Smooth muscle cell (in vitro differentiated cells): ENCODE data around the gene SMYD3. TPM values are rescaled to one million over a fixed set of nuclear protein-coding genes. Genes with fewer than 3 reads are reported as not detected.

Source experiments
- DNase-seq: peaks from one replicate; lab custom pipeline; 2025; ENCODE audit not compliant: unreplicated experiment; lab: John Stamatoyannopoulos, UW
- H2AFZ ChIP-seq: fragments of 200-600 bp; sonication (generic); 2 replicates; pipeline ENCODE4 v1.6.0; 2016; ENCODE audit warnings: antibody characterized with exemption, low read depth, mild to moderate bottlenecking
- H3F3A ChIP-seq: fragments of 200-600 bp; sonication (generic); 2 replicates; pipeline ENCODE4 v1.6.0; 2017; ENCODE audit warnings: antibody characterized with exemption, low read depth
- H3K27ac ChIP-seq: fragments of 200-600 bp; sonication (generic); 2 replicates; pipeline ENCODE4 v1.5.1; 2016; ENCODE audit warnings: low read depth, mild to moderate bottlenecking
- H3K27me3 ChIP-seq: fragments of 200-600 bp; sonication (generic); 2 replicates; pipeline ENCODE4 v1.6.1; 2016; ENCODE audit warnings: low read depth, mild to moderate bottlenecking
- H3K36me3 ChIP-seq: fragments of 200-600 bp; sonication (generic); 2 replicates; pipeline ENCODE4 v1.5.1; 2016; ENCODE audit warnings: low read depth
- H3K4me1 ChIP-seq: fragments of 200-600 bp; sonication (generic); 2 replicates; pipeline ENCODE4 v1.5.1; 2016; ENCODE audit warnings: low read depth
- H3K4me2 ChIP-seq: fragments of 200-600 bp; sonication (generic); 2 replicates; pipeline ENCODE4 v1.6.0; 2016; ENCODE audit warnings: mild to moderate bottlenecking
- H3K4me3 ChIP-seq: fragments of 200-600 bp; sonication (generic); 2 replicates; pipeline ENCODE4 v1.5.1; 2016; ENCODE audit warnings: mild to moderate bottlenecking
- H3K79me2 ChIP-seq: fragments of 200-600 bp; sonication (generic); 2 replicates; pipeline ENCODE4 v1.6.0; 2016; ENCODE audit warnings: low read depth, mild to moderate bottlenecking
- H3K9ac ChIP-seq: fragments of 200-600 bp; sonication (generic); 2 replicates; pipeline ENCODE4 v1.6.0; 2016; ENCODE audit warnings: low read depth
- H3K9me3 ChIP-seq: fragments of 200-600 bp; sonication (generic); replicated peaks from 2 replicates; pipeline ENCODE4 v1.5.1; 2016; ENCODE audit warnings: low read depth
- H4K20me1 ChIP-seq: fragments of 200-600 bp; sonication (generic); 2 replicates; pipeline ENCODE4 v1.6.0; 2016; ENCODE audit warnings: low read depth
- WGBS: methylation state at CpG from one replicate; pipeline ENCODE4 v1.1.7; 2016; ENCODE audit warnings: low lambda C conversion rate; 5-methylcytosine and 5-hydroxymethylcytosine counted together
- polyA plus RNA-seq: library from polyadenylated mRNA; unstranded; fragments of >200 nt; fragmentation: Nextera tagmentation; extraction: Ambion mirVana; gene quantifications from 2 replicates; pipeline ENCODE4 v1.2.1, GENCODE V29; 2016
- total RNA-seq: library from RNA; depleted of rRNA; stranded (reverse); fragments of >200 nt; gene quantifications from 2 replicates; pipeline ENCODE4 v1.2.3, GENCODE V29; 2014
- TF ChIP-seq, protein P1 (sequence below): fragments of 200-600 bp; sonication (generic); IDR thresholded peaks from 2 replicates; pipeline ENCODE4 v1.5.1; 2017; ENCODE audit warnings: borderline replicate concordance, mild to moderate bottlenecking, antibody characterized with exemption; ENCODE audit not compliant: insufficient read depth, poor library complexity, severe bottlenecking

Gene SMYD3
- total and polyA plus RNA-seq, 2 experiments from 2014 or later = 162 to 301 TPM

DNA sequence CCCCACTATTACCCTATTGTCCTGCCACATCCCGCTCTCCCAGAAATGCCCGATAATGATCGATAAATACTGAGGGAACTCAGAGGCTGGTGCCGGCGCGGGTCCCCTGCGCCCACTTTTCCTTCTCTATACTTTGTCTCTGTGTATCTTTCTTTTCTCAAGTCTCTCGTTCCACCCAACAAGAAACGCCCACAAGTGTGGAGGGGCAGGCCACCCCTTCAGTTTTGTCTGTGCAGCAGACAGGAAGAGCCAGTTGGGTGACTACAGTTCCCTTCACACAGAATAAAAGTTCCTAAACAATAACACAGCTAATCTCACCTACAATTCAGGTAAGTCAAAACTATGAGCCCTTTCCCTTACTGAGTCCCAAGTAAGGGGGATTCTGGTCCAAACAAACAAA, 423.7 kb downstream of the SMYD3 start:
- Histone ChIP-seq H3F3A (no peaks in the 10 kb centered on the region), H3K36me3 (no peaks in the 10 kb centered on the region), H3K4me3 (no peak overlapping the region), H3K9me3 (no peaks in the 10 kb centered on the region), H3K4me2 (no peak overlapping the region), H4K20me1 (no peaks in the 10 kb centered on the region), H3K27me3 (no peaks in the 10 kb centered on the region), H3K9ac (no peak overlapping the region), H3K27ac (no peak overlapping the region), H3K79me2 (no peaks in the 10 kb centered on the region), H3K4me1 (no peaks in the 10 kb centered on the region), H2AFZ (no peak overlapping the region)
- TF ChIP-seq, protein P1, sequence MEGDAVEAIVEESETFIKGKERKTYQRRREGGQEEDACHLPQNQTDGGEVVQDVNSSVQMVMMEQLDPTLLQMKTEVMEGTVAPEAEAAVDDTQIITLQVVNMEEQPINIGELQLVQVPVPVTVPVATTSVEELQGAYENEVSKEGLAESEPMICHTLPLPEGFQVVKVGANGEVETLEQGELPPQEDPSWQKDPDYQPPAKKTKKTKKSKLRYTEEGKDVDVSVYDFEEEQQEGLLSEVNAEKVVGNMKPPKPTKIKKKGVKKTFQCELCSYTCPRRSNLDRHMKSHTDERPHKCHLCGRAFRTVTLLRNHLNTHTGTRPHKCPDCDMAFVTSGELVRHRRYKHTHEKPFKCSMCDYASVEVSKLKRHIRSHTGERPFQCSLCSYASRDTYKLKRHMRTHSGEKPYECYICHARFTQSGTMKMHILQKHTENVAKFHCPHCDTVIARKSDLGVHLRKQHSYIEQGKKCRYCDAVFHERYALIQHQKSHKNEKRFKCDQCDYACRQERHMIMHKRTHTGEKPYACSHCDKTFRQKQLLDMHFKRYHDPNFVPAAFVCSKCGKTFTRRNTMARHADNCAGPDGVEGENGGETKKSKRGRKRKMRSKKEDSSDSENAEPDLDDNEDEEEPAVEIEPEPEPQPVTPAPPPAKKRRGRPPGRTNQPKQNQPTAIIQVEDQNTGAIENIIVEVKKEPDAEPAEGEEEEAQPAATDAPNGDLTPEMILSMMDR = no peak
- WGBS = 63% methylated on average over 9 of the region's 9 CpGs
- no peak for DNase-seq

DNA sequence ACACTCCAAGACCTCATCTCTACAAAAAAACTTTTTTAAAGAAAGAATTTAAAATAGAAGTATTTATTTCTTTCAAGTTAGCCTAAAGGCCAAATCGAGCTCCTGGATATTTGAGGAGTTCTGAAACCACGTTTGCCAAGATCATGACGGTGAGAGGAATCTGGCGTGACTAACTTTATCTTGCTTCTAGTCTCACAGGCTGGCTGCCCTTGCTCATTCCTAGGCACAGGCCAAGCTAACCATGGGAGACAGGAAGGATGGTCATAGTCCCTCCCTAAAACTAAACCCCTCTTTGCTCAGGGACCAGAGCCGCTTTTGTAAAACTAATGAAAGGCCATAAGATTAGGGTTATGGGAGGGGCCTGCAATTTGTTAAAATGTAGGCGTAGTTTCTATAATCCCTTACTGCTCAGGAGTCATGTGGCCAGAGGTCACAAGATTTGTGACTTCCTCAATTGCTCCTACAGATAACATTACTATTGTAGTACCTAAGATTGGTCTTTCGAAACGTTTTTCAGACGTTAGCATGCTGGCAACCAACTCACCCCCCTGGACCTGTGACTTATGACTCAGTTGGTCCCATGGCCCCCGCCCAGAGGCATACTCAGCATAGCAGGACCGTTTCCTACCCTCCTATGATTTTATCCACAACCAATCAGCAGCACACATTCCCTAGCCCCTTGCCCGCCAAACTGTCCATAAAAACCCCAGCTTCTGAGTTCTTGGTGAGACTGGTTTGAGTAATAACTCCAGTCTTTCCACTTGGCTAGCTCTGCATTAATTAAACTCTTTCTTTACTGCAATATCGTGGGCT, 425.0 kb downstream of the SMYD3 start:
- H3K79me2 ChIP-seq = no peaks in the 10 kb centered on the region
- H3K4me3 ChIP-seq = no peak overlapping the region
- no peak overlapping the region for H3K9ac ChIP-seq
- no peaks in the 10 kb centered on the region for H4K20me1 ChIP-seq
- H3K27me3 ChIP-seq = no peaks in the 10 kb centered on the region
- no peaks in the 10 kb centered on the region for H3K4me1 ChIP-seq
- H3F3A ChIP-seq = no peaks in the 10 kb centered on the region
- no peaks in the 10 kb centered on the region for H3K36me3 ChIP-seq
- H3K27ac ChIP-seq = no peak overlapping the region
- H3K4me2 ChIP-seq = no peak overlapping the region
- no peak for DNase-seq
- H2AFZ ChIP-seq = no peak overlapping the region
- H3K9me3 ChIP-seq = no peaks in the 10 kb centered on the region
- WGBS = 88% methylated on average over 13 of the region's 13 CpGs
- TF ChIP-seq, protein P1 = no peak

DNA sequence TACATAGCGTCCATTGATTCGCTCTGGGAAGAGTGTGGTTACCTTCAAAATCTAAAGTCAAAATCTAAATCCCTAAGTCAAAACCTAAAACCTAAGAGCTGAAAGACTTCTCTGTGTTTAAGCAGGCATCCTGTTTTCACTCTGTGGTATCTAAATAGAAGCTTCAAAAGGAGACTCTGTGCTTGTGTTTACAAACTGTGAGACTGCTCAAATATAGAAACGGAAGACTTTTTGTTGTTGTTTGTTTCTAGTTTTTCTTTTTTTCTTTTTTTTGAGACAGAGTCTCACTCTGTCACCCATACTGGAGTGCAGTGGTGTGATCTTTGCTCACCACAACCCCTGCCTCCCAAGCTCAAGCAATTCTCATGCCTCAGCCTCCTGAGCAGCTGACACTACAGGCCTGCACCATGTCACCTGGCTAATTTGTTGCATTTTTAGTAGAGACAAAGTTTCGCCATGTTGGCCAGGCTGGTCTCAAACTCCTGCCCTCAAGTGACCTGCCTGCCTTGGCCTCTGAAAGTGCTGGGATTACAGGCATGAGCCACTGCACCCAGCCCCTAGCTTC, 425.9 kb downstream of the SMYD3 start:
- Histone ChIP-seq H3F3A (no peaks in the 10 kb centered on the region), H2AFZ (no peak overlapping the region), H3K36me3 (no peaks in the 10 kb centered on the region), H3K9ac (no peak overlapping the region), H3K9me3 (no peaks in the 10 kb centered on the region), H3K4me1 (no peaks in the 10 kb centered on the region), H4K20me1 (no peaks in the 10 kb centered on the region), H3K27ac (no peak overlapping the region), H3K4me3 (no peak overlapping the region), H3K4me2 (no peak overlapping the region), H3K79me2 (no peaks in the 10 kb centered on the region), H3K27me3 (no peaks in the 10 kb centered on the region)
- DNase-seq = no peak
- WGBS = 81% methylated on average over 4 of the region's 4 CpGs
- TF ChIP-seq, protein P1 = no peak
